GM23338 (cell line): Measurements from ENCODE around the gene LRTM2. TPM values are rescaled to one million over a fixed set of nuclear protein-coding genes. Genes with fewer than 3 reads are reported as not detected.

Experiments used
- ATAC-seq: fragments of 200-7000 bp; cut with Tn5 transposase; 3 replicates; pipeline ENCODE4 v1.9.1; 2020
- DNase-seq: peaks from one replicate; pipeline ENCODE4 v3.0.0-alpha.2; 2015; ENCODE audit warnings: low spot score
- H2AFZ ChIP-seq: fragments of 200-600 bp; sonication (generic); 2 replicates; pipeline ENCODE4 v1.8.0; 2016; ENCODE audit warnings: antibody characterized with exemption, mild to moderate bottlenecking, moderate library complexity
- H3F3A ChIP-seq: fragments of 200-600 bp; sonication (generic); replicated peaks from 2 replicates; pipeline ENCODE4 v1.8.0; 2017; ENCODE audit warnings: antibody characterized with exemption, mixed run types, low read depth
- H3K27ac ChIP-seq: fragments of 200-600 bp; sonication (generic); 2 replicates; pipeline ENCODE4 v1.6.1; 2016; ENCODE audit warnings: low read depth
- H3K27me3 ChIP-seq: fragments of 200-600 bp; sonication (generic); 2 replicates; pipeline ENCODE4 v1.8.0; 2016; ENCODE audit warnings: mild to moderate bottlenecking, mixed run types, moderate library complexity; ENCODE audit not compliant: insufficient read depth
- H3K36me3 ChIP-seq: fragments of 200-600 bp; sonication (generic); 2 replicates; pipeline ENCODE4 v1.8.0; 2016; ENCODE audit warnings: mild to moderate bottlenecking; ENCODE audit not compliant: insufficient read depth
- H3K4me1 ChIP-seq: fragments of 200-600 bp; sonication (generic); 2 replicates; pipeline ENCODE4 v1.8.0; 2016; ENCODE audit warnings: mild to moderate bottlenecking, moderate library complexity; ENCODE audit not compliant: insufficient read depth
- H3K4me2 ChIP-seq: fragments of 200-600 bp; sonication (generic); 2 replicates; pipeline ENCODE4 v1.7.1; 2017; ENCODE audit warnings: mixed run types
- H3K4me3 ChIP-seq: fragments of 200-600 bp; sonication (generic); 2 replicates; pipeline ENCODE4 v1.6.1; 2016; ENCODE audit warnings: mixed run types
- H3K79me2 ChIP-seq: fragments of 200-600 bp; sonication (generic); replicated peaks from 2 replicates; pipeline ENCODE4 v1.8.0; 2017; ENCODE audit warnings: mild to moderate bottlenecking; ENCODE audit not compliant: insufficient read depth
- H3K9me2 ChIP-seq: fragments of 200-600 bp; sonication (generic); 2 replicates; pipeline ENCODE4 v1.8.0; 2017; ENCODE audit not compliant: insufficient read depth
- H4K20me1 ChIP-seq: fragments of 200-600 bp; sonication (generic); replicated peaks from 2 replicates; pipeline ENCODE4 v1.8.0; 2017; ENCODE audit warnings: mild to moderate bottlenecking; ENCODE audit not compliant: insufficient read depth
- H3K27ac Mint-ChIP-seq: 2 replicates; pipeline ENCODE4 v1.8.0; 2020; ENCODE audit warnings: inconsistent platforms, mild to moderate bottlenecking, moderate library complexity, mixed read lengths
- H3K27me3 Mint-ChIP-seq: 3 replicates; pipeline ENCODE4 v1.8.0; 2022; ENCODE audit warnings: low read depth, mild to moderate bottlenecking, moderate library complexity, mixed read lengths, inconsistent platforms; ENCODE audit not compliant: insufficient read depth, poor library complexity
- H3K36me3 Mint-ChIP-seq: 3 replicates; pipeline ENCODE4 v1.8.0; 2021; ENCODE audit warnings: low read depth, mild to moderate bottlenecking, inconsistent platforms, moderate library complexity, mixed read lengths
- H3K4me1 Mint-ChIP-seq: 3 replicates; pipeline ENCODE4 v1.8.0; 2020; ENCODE audit warnings: mild to moderate bottlenecking, inconsistent platforms, mixed read lengths
- H3K4me3 Mint-ChIP-seq: 3 replicates; pipeline ENCODE4 v1.8.0; 2021; ENCODE audit warnings: moderate library complexity, mild to moderate bottlenecking, inconsistent platforms, mixed read lengths
- H3K9me3 Mint-ChIP-seq: 3 replicates; pipeline ENCODE4 v1.8.0; 2020; ENCODE audit warnings: moderate library complexity, mild to moderate bottlenecking, inconsistent platforms, mixed read lengths
- CREB1 ChIP-seq: fragments of 250-450 bp; sonication (Bioruptor Pico); IDR thresholded peaks from 2 replicates; pipeline ENCODE4 v1.5.0; 2020; ENCODE audit warnings: low read depth, mild to moderate bottlenecking, moderate library complexity
- CTCF ChIP-seq, 2 experiments: fragments of 200-600 bp in 1 of 2; sonication (generic) in 1 of 2; conservative IDR thresholded peaks; 2 replicates each; pipeline versions ENCODE4 v1.5.1 to v1.6.1; 2016 to 2017; ENCODE audit warnings: antibody characterized with exemption in 2 of 2, low read depth in 2 of 2, mild to moderate bottlenecking in 2 of 2, moderate library complexity in 1 of 2
- ETS1 ChIP-seq: IDR thresholded peaks from 2 replicates; pipeline ENCODE4 v1.6.1; 2016; ENCODE audit warnings: antibody characterized with exemption
- EZH2 ChIP-seq: fragments of 200-600 bp; sonication (generic); IDR thresholded peaks from one replicate; pipeline ENCODE4 v1.8.0; 2017; ENCODE audit warnings: antibody characterized with exemption, mild to moderate bottlenecking, low read depth; ENCODE audit not compliant: unreplicated experiment
- EZH2phosphoT487 ChIP-seq: fragments of 200-600 bp; sonication (generic); IDR thresholded peaks from one replicate; pipeline ENCODE4 v1.8.1; 2018; ENCODE audit warnings: antibody characterized with exemption; ENCODE audit not compliant: unreplicated experiment
- JUNB ChIP-seq: IDR thresholded peaks from one replicate; pipeline ENCODE4 v1.6.1; 2016; ENCODE audit warnings: antibody characterized with exemption; ENCODE audit not compliant: unreplicated experiment
- NANOG ChIP-seq: IDR thresholded peaks from 2 replicates; pipeline ENCODE4 v1.6.1; 2016; ENCODE audit warnings: antibody characterized with exemption, borderline replicate concordance
- POLR2AphosphoS5 ChIP-seq: IDR thresholded peaks from 2 replicates; pipeline ENCODE4 v1.6.1; 2016; ENCODE audit warnings: antibody characterized with exemption, low read depth
- REST ChIP-seq: IDR thresholded peaks from one replicate; pipeline ENCODE4 v1.6.1; 2018; ENCODE audit warnings: antibody characterized with exemption; ENCODE audit not compliant: unreplicated experiment
- STAT1 ChIP-seq: IDR thresholded peaks from one replicate; pipeline ENCODE4 v1.6.1; 2016; ENCODE audit warnings: antibody characterized with exemption; ENCODE audit not compliant: unreplicated experiment
- ZNF114 ChIP-seq: fragments of 250-450 bp; sonication (Bioruptor Pico); IDR thresholded peaks from 2 replicates; pipeline ENCODE4 v1.5.0; 2020; ENCODE audit warnings: mild to moderate bottlenecking, moderate library complexity
- ZNF331 ChIP-seq: fragments of 250-450 bp; sonication (Bioruptor Pico); IDR thresholded peaks from 2 replicates; pipeline ENCODE4 v1.5.0; 2020; ENCODE audit warnings: low read depth, mild to moderate bottlenecking, moderate library complexity
- ZNF462 ChIP-seq: fragments of 250-450 bp; sonication (Bioruptor Pico); IDR thresholded peaks from 2 replicates; pipeline ENCODE4 v1.5.0; 2020; ENCODE audit warnings: mild to moderate bottlenecking, moderate library complexity
- polyA plus RNA-seq: library from polyadenylated mRNA; unstranded; fragments of >200 nt; fragmentation: Nextera tagmentation; extraction: Ambion mirVana; gene quantifications from 2 replicates; pipeline ENCODE4 v1.2.1, GENCODE V29; 2016
- total RNA-seq: library from RNA; depleted of rRNA; stranded (reverse); fragments of >200 nt; shearing (Covaris generic); gene quantifications from 2 replicates; pipeline ENCODE4 v1.2.3, GENCODE V29; 2014

LRTM2 gene
- total and polyA plus RNA-seq, 2 experiments from 2014 or later = 0.08 TPM; not detected in 1

- H4K20me1 ChIP-seq = no peaks in the 10 kb centered on the region
- H3K9me2 ChIP-seq = no peaks in the 10 kb centered on the region
- H3K4me3 Mint-ChIP-seq = no peak overlapping the region
- no peaks in the 10 kb centered on the region for H3K9me3 Mint-ChIP-seq
- no peak for ATAC-seq
- H3K36me3 Mint-ChIP-seq = no peaks in the 10 kb centered on the region
- H3K27me3 Mint-ChIP-seq = peaks cover 44% of the 10 kb centered on the region
- H3K27ac ChIP-seq = no peak overlapping the region
- no peaks in the 10 kb centered on the region for H3F3A ChIP-seq
- peaks cover 20% of the 10 kb centered on the region for H3K4me1 Mint-ChIP-seq
- H2AFZ ChIP-seq = no peak overlapping the region
- DNase-seq = no peak
- H3K27me3 ChIP-seq = peaks cover 20% of the 10 kb centered on the region
- H3K4me2 ChIP-seq = no peak overlapping the region
- H3K27ac Mint-ChIP-seq = no peak overlapping the region
- no peaks in the 10 kb centered on the region for H3K79me2 ChIP-seq
- H3K36me3 ChIP-seq = no peaks in the 10 kb centered on the region
- TF ChIP-seq CREB1 (no peak), JUNB (no peak), STAT1 (no peak), EZH2 (no peak), EZH2phosphoT487 (no peak), ZNF331 (CRISPR knock-in tag) (no peak), ETS1 (no peak), NANOG (no peak), ZNF114 (CRISPR knock-in tag) (no peak), CTCF (conservative IDR thresholded peaks at IDR 0.05; ENCODE audit: low read depth in 2 of 2) (no peak), REST (no peak), ZNF462 (CRISPR knock-in tag) (no peak), POLR2AphosphoS5 (no peak)
- H3K4me1 ChIP-seq = no peaks in the 10 kb centered on the region
- no peak overlapping the region for H3K4me3 ChIP-seq
These were observed 2.9 kb downstream of the LRTM2 start for GRCh38 chr12:1823237-1823636.
